CD4-positive, alpha-beta T cell treated with Interleukin-4 for 1 hour (primary cell): ENCODE data around the gene PSG1.

Source experiments
- DNase-seq, 2 donors: peaks; one replicate each; pipeline ENCODE4 v3.0.0-alpha.2; 2020 to 2022

PSG1 gene

GRCh38 chr19:42816894-42817293 is 62.6 kb downstream of the PSG1 start:
- DNase-seq = no peak
